Measurements from ENCODE around the gene FH. TPM values are rescaled to one million over a fixed set of nuclear protein-coding genes. Genes with fewer than 3 reads are reported as not detected.
A peak's percentile ranks its signal among the peaks of the same experiment; 100 is the strongest.

The FH gene
- total and polyA plus RNA-seq, 11 donors: 153 to 279 (median 209) TPM

GRCh38 chr1:241551759-241552638 lies 32.4 kb upstream of the FH start:
- Histone ChIP-seq H3K27me3 (no peaks in the 10 kb centered on the region), H3K4me3 (peak overlapping the region in 8 of 12 donors; percentile 5 to 40 (median 21)), H3K27ac (peak overlapping the region in 3 of 12 donors; percentile 17 to 90 (median 48)), H3K9me3 (no peaks in the 10 kb centered on the region), H3K36me3 (no peaks in the 10 kb centered on the region), H3K4me1 (peaks cover 0 to 14% (median 0%) of the 10 kb centered on the region in 12 donors)
- DNase-seq (peak in 4 of 5 donors; percentile 34 to 55 (median 46)), ATAC-seq (peak in 3 of 4 donors; percentile 58 to 78 (median 64))
- WGBS, 4 donors: 66 to 74% (median 71%) methylated on average over 22 of the region's 22 CpGs
- TF ChIP-seq CTCF (IDR thresholded peaks at IDR 0.05): no peak
- intact Hi-C loops (cut with DNase I): no loop called here

- TF ChIP-seq CTCF (IDR thresholded peaks at IDR 0.05): no peak
- no peak for TF ChIP-seq POLR2A (IDR thresholded peaks at IDR 0.05)
- Histone ChIP-seq H3K4me1 (peaks cover 0 to 14% (median 0%) of the 10 kb centered on the region in 12 donors), H3K27me3 (no peaks in the 10 kb centered on the region), H3K9me3 (no peaks in the 10 kb centered on the region), H3K4me3 (no peak overlapping the region), H3K36me3 (no peaks in the 10 kb centered on the region), H3K27ac (peak overlapping the region in 1 of 12 donors; percentile 90)
- no peak for ATAC-seq
- intact Hi-C loops (cut with DNase I): no loop called here
- no peak for DNase-seq
- WGBS, 4 donors: 67 to 83% (median 72%) methylated on average over 1 of the region's 1 CpG
These were observed 30.8 kb upstream of the FH start for GRCh38 chr1:241550318-241550717.

- Histone ChIP-seq H3K4me3 (no peak overlapping the region), H3K9me3 (no peaks in the 10 kb centered on the region), H3K27ac (no peak overlapping the region), H3K36me3 (no peaks in the 10 kb centered on the region), H3K4me1 (peaks cover 0 to 14% (median 0%) of the 10 kb centered on the region in 12 donors), H3K27me3 (no peaks in the 10 kb centered on the region)
- no peak for TF ChIP-seq POLR2A (IDR thresholded peaks at IDR 0.05)
- TF ChIP-seq CTCF (IDR thresholded peaks at IDR 0.05): no peak
- WGBS, 4 donors: 42 to 72% (median 55%) methylated on average over 2 of the region's 2 CpGs
- no peak for ATAC-seq
- DNase-seq: no peak
- intact Hi-C loops (cut with DNase I): no loop called here
These were observed 28.5 kb upstream of the FH start for GRCh38 chr1:241548008-241548407.

- Histone ChIP-seq H3K9me3 (no peaks in the 10 kb centered on the region), H3K36me3 (no peaks in the 10 kb centered on the region), H3K4me1 (peaks cover 0 to 7% (median 0%) of the 10 kb centered on the region in 12 donors), H3K4me3 (no peak overlapping the region), H3K27ac (no peak overlapping the region), H3K27me3 (peaks cover 0 to 9% (median 0%) of the 10 kb centered on the region in 9 donors)
- no peak for TF ChIP-seq POLR2A (IDR thresholded peaks at IDR 0.05)
- no peak for TF ChIP-seq CTCF (IDR thresholded peaks at IDR 0.05)
- DNase-seq (no peak), ATAC-seq (no peak)
- intact Hi-C loops (cut with DNase I): no loop called here
- WGBS, 4 donors: 81 to 89% (median 84%) methylated on average over 7 of the region's 7 CpGs
These were observed 22.8 kb upstream of the FH start for GRCh38 chr1:241542199-241542907.

Data from heart left ventricle (tissue), 16 donors.